Measurements from ENCODE around the gene GPX6. TPM values are rescaled to one million over a fixed set of nuclear protein-coding genes. Genes with fewer than 3 reads are reported as not detected.

GPX6 gene
- not detected in 2 replicates for total RNA-seq

GRCh38 chr6:28515676-28516075 lies at the start of gene GPX6:
GPX6 (minus strand) TSS chr6:28515793; CDS start chr6:28515743, 50 bp downstream.

GRCh38 chr6:28525496-28526039 lies 10.0 kb upstream of the GPX6 start, which contains the start of gene GPX5:
GPX5 (plus strand) TSS chr6:28525881; CDS start chr6:28526014, 133 bp downstream.

Other genes starting within 250 kb of the GPX6 start
- gene ZSCAN26, start 248.7 kb downstream of the GPX6 start, total RNA-seq = 7.4 and 12.0 TPM in 2 replicates
- 6.5 and 7.0 TPM in 2 replicates for gene PGBD1, start 234.2 kb downstream of the GPX6 start, total RNA-seq
- gene ZSCAN31, start 179.6 kb downstream of the GPX6 start, total RNA-seq = 21.3 and 45.7 TPM in 2 replicates
- 3.7 and 7.2 TPM in 2 replicates for gene ZKSCAN3, start 165.8 kb downstream of the GPX6 start, total RNA-seq
- gene ZSCAN12, start 116.0 kb downstream of the GPX6 start, total RNA-seq = 3.2 and 5.3 TPM in 2 replicates
- 1.5 TPM in 2 replicates for gene ZSCAN23, start 72.3 kb downstream of the GPX6 start, total RNA-seq
- not detected in 2 replicates for gene GPX5, start 10.1 kb upstream of the GPX6 start, total RNA-seq

All from bladder microvascular endothelial cell (primary cell).